Endothelial cell of hepatic sinusoid (primary cell): ENCODE data around the gene NECTIN1.

Experiments
- in situ Hi-C: cut with HindIII; loops from 2 replicates; pipeline ENCODE4 v1.10.0; 2017; ENCODE audit warnings: low sequenced_read_pairs

The NECTIN1 gene

DNA sequence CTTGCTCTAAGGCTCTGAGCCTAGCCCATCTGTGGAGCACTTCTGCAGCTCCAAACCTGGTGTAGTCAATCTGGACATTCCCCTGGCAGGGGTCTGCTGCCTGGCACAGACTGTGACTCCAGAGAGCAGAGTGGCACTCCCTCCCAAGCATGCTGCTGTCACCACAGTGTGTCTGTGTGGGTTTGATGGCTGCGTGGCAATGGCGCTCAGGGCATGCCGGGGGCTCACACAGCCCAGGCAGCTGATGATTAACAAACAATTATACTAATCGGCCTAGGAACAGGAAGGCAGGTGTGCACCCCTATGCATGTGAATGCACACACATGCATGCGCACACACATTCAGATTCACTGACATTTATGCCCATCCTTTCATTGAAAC lies 9.0 kb upstream of the NECTIN1 start:
- in situ Hi-C loops = no loop called here

GRCh38 chr11:119737366-119738058 lies 8.5 kb upstream of the NECTIN1 start:
- in situ Hi-C loops = no loop called here

DNA sequence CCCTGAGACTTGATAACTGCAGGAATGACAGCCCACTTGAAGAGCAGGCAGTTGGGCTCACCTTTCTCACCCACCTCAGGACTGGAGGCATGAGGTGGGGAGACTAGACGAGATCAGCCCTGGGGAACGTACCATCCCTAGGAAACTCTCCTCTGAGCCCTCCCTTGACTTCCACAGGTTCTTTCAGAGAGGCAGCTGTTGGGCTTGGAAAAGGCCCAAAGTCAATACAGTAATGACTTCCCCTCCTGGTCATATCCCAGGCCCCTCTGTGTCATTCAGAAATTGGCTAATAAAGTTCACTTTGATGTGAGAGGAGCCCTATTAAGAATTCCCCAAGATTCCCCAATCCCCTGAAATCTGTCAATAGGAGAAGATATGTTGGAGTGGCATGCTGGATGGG lies 5.8 kb upstream of the NECTIN1 start:
- in situ Hi-C loops = loop anchor here (5.0 kb wide), 1 partner anchor 67 kb away; no protein-coding TSS in a partner anchor

DNA sequence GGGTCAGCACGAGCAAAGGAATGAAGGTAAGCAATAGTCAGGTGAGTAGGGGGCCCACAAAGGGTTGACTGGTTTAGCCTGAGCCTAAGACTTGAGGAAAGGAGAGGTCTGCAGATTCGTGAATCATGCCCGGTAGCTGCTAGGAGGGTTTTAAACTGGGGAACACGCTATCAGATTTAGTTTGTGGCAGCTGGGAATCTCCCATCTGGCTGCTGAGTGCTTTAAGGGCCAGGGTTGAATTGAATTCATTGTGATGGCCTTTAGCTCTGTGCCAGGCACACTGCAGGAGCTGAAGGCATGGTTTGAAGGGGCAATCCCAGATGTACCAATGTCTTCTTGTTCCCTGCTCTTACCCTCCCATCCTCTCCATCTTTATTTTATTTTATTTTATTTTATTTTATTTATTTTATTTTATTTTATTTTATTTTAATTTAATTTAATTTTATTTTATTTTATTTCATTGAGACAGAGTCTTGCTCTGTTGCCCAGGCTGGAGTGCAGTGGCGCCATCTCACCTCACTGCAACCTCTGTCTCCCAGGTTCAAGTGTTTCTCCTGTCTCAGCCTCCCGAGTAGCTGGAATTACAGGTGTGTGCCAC lies 1.9 kb upstream of the NECTIN1 start:
- in situ Hi-C loops = loop anchor here (5.0 kb wide), 1 partner anchor 64 kb away; no protein-coding TSS in a partner anchor

DNA sequence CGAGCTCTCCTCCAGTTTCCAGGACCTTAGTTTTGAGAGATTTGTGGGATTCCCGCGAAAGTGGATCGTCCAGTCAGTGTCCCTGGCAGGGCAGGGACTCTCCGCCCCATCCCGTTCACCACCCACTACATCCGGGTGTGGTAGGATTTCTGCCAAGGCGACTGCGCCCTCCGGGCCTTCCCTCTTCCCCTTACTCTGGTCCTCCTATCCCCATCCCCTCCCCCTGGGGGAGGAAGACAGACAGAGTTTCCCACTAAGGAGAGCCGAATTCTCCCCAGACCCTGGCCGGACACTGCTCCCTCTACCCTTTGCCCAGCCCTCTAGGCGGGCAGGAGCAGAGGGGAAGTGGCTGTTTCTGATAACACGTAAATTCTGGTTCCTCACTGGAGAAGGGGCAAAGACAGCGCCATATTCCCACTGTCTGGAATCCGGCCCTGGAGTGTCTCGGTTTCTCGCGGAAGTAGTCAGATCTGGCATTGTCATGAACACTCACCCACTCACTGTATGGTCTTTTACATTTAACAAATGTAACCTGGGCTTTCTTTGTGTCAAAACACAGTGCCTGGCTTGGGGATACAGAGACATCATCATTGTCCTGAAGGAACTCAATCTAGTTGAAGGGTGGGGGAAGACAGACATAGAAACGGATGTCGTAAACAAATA lies 1.1 kb upstream of the NECTIN1 start:
- in situ Hi-C loops = loop anchor here (5.0 kb wide), 1 partner anchor 63 kb away; no protein-coding TSS in a partner anchor

- in situ Hi-C loops = no loop called here
These were observed 554 bp upstream of the NECTIN1 start for GRCh38 chr11:119729581-119729927.

DNA sequence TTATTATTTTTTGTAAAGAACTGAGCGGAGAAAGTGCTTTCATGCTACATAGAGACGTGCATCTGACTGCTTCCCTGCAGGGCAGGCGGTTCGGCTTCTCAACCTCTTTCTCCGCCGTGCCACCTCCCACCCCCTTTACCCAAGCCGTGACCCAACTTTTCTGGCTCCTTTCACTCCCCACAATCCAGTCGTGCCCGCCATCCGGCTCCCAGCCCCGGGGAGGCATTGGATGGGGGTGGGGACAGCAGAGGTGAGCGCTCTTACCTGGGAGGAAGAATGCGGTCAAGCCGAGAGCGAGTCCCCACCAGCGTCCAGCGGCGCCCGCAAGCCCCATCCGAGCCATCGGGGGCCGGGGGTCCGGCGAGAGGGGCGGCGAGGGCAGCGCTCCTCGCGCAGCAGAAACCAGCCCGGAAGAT lies 781 bp downstream of the NECTIN1 start:
- in situ Hi-C loops = no loop called here

DNA sequence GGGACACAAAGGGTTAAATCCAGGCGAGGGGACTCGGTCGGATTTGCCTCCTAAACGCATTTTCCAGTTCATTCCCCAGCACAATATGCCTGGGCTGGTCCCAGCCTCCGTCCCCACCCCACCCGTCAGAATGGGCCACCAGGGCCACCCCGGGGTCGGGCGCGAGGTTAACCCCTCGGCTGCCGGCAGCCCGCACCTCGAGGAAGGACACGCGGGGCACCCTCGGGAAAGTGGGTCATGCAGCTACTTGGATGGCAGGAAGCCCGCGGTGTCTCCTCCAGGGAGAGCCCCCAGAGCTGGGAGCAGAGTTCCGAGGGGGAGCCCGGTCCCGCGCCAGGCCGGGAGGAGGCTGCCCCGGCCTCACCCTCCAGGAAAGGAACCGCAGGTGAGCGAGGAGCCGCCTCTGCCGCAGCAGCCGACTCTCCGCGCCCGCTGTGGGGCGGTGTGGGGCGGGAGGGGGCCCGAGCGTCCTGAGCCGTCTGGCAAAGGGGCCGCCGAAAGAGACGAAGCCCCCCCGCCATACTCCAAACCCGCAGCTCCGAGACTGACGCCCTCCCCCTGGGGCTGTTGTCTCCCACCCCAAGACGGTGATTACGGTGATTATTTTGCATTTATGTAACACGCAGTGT lies 1.4 kb downstream of the NECTIN1 start:
- in situ Hi-C loops = no loop called here

DNA sequence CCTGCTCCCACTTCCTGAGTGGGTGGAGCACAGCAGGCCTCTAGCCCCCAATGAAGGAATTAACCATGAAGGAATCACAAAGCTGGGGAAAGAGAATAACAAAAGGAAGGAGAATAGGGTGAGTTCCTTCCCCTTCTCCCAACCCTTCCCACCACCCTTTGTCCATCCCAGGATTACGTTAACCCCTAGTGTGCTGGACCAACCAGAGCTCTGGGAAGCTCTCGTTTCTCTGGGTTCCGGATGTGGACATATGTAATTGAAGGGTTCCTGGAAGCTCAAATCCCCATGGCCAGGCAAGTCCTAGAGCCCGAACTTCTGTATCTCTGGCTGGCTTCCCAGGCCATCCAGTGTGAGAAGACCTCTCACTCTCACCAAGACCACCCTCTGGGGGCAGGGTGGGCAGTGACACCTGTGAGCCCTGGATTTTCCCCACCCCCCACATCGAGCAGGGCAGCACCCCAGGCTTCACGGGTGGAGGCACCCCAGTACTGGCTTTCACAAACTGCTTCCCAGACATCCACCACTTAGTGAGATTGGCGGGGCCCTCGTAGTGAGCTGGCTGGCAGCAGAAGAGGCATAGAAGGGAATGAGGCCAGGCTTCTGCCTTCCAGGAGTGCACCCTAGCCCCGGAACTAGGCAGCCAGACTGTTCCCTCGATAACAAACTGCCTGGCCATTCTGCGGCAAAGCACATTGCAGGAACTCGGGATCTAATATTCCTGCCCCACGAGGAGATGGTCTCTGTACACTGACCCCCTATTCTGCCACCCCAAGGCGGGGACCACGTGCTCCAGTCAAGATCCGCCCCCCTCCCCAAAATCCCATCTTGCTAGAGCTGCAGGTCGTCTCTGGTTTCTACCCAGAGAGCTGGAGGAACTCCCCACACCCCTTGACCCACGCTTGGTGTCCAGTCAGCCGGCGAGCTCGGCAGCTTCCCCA lies 2.1 kb downstream of the NECTIN1 start:
- in situ Hi-C loops = no loop called here

DNA sequence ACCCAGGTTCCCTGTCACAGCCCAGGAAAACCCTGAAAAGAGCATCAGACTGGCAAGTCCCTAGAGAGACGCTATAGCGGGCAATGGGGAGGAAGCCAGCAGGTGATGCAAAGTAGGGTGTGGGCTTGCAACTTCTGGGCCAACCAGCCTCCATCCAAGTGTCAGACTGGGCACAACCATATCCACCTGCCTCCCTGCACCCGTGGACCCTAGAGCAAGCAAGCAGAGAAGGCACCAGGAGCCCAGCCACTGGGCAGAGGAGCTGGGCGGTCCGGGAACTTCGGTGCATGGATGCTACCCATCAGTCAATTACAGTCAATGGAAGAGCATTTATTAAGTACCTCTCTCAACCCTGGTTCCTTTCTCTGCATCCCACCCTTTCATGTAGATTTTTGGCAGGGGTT lies 2.8 kb downstream of the NECTIN1 start:
- in situ Hi-C loops = no loop called here

GRCh38 chr11:119724956-119725355 lies 4.0 kb downstream of the NECTIN1 start:
- in situ Hi-C loops = no loop called here

DNA sequence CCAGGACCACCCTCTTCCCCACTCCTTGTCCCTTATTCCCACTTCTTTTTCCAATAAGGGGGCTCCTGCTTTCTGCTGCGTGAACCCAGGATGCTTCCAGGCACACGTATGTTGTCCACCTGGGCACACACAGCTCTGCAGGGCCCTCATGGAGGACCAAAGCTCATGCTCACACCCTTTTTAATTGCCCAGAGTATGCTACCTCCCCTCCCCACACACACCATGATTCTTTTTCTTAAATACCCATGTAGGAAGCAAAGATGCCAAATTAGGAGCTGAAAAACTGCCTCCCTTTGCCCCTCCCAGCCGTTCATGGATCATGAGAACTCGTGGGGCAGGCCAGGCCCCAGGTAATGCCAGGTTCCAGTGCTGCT lies 5.1 kb downstream of the NECTIN1 start:
- in situ Hi-C loops = no loop called here

DNA sequence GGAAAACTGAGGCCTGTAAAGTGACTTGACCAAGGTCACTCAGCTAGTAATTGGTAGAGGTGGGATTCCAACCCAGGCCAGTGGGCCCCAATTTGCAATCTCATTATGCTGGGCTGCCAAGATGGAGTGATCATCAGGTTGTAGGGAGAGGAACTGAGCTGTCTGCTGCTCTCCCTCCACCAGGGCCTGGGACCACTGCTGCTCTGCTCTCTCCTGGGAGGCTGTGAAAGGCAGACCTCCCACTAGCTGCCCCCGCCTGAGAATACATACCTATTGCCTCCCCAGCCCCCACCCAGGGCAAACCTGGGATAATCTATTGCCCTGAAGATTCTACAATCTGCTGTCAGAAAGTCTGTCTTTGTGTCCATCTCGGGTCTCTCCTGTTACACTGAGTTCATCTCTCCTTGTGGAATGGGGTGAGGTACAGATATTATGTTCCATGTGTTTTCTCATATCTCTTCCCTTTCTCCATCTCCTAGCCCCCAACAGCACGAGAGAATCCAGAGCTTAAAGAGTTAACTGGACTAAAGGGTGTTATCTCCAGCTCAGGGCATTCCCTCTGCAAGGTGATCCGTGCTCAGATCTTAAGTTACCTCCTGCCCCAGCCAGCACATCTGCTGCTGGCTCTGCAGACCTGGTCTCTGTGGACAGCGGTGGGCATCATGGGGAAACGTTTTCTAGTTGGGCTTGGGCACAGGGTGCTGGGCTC lies 5.6 kb downstream of the NECTIN1 start:
- in situ Hi-C loops = no loop called here

GRCh38 chr11:119722281-119722794 lies 6.7 kb downstream of the NECTIN1 start:
- in situ Hi-C loops = no loop called here

DNA sequence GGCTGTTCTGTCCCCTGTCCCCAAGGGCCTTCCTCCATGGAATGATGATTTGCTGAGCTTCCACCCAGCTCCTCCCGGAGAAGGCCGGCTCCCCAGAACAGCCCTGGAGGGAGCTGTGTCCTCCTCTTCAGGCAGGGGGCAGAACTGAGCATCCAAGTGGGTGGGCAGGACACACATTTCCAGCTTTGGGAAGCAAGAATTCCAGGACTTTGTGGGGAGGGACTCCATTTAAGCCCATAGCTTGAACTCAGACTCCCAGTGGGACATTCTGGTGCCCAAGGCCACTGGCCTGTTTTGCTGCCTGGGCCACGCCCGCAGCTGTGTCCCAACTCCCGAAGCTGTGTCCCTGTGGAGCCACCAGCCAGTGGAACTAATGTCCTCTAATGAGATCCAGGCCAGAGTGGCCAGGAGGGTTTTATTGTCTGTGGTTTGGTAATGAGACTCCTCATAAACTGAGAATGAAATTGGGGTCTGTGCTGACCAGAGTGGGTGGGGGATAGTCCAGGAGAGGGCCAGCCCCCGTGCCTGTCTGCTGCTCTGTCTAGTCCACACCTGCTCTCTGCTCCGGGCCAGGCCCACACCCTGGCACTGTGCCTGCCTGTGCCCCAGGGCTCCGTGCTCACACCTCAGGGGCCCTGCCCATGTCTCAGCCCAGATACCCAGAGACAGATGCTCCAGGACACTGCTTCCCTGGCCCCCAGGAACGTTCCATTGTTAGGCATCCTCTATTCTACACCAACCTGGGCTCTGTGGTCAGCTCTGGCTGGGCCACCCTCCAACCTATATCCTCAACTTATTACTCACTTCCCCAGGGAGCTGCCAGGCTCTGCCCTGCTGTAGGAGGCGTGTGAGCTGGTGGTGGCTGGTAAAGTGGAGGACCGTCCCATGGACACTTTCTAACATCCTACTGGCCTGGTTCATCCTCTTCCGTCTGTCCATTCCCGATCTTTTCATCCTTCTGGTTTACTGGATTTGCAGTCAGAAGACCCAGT lies 7.6 kb downstream of the NECTIN1 start:
- in situ Hi-C loops = no loop called here

- in situ Hi-C loops = no loop called here
These were observed 8.6 kb downstream of the NECTIN1 start for GRCh38 chr11:119720311-119720913.

DNA sequence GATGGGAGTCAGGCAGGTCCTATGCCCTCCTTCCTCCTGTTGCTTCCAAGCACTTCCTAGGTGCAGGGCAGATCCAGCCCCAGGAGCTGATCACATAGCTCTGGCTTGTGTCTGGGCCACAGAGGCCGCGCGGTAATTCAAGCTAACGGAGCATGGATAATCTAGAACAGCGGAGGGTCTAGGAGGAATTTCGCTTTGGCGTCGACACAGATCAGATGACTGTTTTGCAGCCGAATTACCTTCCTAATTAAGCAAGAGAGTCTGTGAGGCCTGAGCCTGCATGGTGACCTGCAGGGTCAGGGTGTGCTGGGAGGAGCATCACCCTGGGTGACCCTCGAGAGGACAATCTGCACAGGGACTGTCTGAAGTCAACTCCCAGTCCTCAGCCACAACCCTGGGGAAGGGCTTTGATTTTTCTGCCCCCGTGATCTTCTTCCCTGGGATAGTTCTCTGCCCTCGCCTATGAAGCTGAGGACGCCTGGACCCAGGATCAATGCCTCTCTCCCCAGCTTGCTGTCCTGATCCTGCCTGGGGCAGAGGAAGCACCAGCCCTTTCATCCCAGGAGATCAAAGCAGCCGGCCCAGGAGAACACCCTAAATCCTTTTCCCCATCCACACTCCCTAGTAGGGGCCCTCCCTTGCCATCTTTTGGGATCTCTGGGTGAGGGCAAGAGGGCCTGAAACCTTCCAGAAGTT lies 11.0 kb downstream of the NECTIN1 start:
- in situ Hi-C loops = loop anchor here (5.0 to 10.0 kb wide), 3 partner anchors 44 to 101 kb away; no protein-coding TSS in a partner anchor
